SK-N-SH treated with all-trans-retinoic acid at 6 μM for 48 hours (cell line): ENCODE measurements around the gene MYNN.

Source experiments
- ARNTL ChIP-seq: fragments of 450-650 bp; formaldehyde crosslinking; IDR thresholded peaks from 2 replicates; pipeline ENCODE4 v1.5.0; 2020; ENCODE audit warnings: low read depth, mild to moderate bottlenecking, moderate library complexity, borderline replicate concordance
- BACH2 ChIP-seq: fragments of 250-450 bp; sonication (Bioruptor Pico); IDR thresholded peaks from 2 replicates; pipeline ENCODE4 v1.9.0; 2021; ENCODE audit warnings: mild to moderate bottlenecking, borderline replicate concordance
- CREB5 ChIP-seq: fragments of 250-450 bp; sonication (Bioruptor Pico); IDR thresholded peaks from 2 replicates; pipeline ENCODE4 v1.5.1; 2020; ENCODE audit warnings: low read depth, mild to moderate bottlenecking, moderate library complexity
- ESRRG ChIP-seq: fragments of 250-450 bp; sonication (Bioruptor Pico); IDR thresholded peaks from 2 replicates; pipeline ENCODE4 v1.6.1; 2021; ENCODE audit warnings: mild to moderate bottlenecking
- TOX ChIP-seq: fragments of 250-450 bp; sonication (Bioruptor Pico); IDR thresholded peaks from 2 replicates; pipeline ENCODE4 v1.8.0; 2021; ENCODE audit warnings: mild to moderate bottlenecking, moderate library complexity, borderline replicate concordance
- TSHZ2 ChIP-seq: fragments of 250-450 bp; sonication (Bioruptor Pico); IDR thresholded peaks from 2 replicates; pipeline ENCODE4 v1.5.0; 2020; ENCODE audit warnings: mild to moderate bottlenecking, moderate library complexity
- ZFP3 ChIP-seq: fragments of 250-450 bp; sonication (Bioruptor Pico); IDR thresholded peaks from 2 replicates; pipeline ENCODE4 v1.5.0; 2020; ENCODE audit warnings: mild to moderate bottlenecking, moderate library complexity
- ZNF70 ChIP-seq: fragments of 450-650 bp; formaldehyde crosslinking; IDR thresholded peaks from 2 replicates; pipeline ENCODE4 v1.5.0; 2020; ENCODE audit warnings: mild to moderate bottlenecking, moderate library complexity
- ZNF8 ChIP-seq: fragments of 450-650 bp; formaldehyde crosslinking; IDR thresholded peaks from 2 replicates; pipeline ENCODE4 v1.5.0; 2020; ENCODE audit warnings: mild to moderate bottlenecking, moderate library complexity

DNA sequence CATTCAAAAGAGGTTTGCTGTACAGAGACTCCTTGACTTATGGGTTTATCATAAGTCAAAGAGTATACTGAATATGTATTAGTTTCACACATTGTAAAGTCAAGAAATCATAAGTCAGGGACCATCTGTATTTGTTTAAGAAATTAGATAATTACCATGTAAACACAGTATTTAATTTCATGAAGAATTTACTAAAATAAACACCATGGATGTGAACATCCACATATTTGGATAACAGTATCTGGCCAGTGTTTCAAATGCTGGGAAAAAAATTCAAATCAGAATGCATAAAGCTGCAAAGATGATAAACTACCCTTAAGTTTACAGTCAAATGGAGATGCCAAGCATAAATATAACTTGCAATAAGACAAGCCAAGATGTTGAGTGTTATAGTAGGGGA is 17.0 kb downstream of the MYNN start:
- TF ChIP-seq BACH2 (no peak), CREB5 (CRISPR knock-in tag) (no peak), ESRRG (CRISPR knock-in tag) (no peak), ZFP3 (CRISPR knock-in tag) (no peak), TSHZ2 (CRISPR knock-in tag) (no peak), ZNF70 (CRISPR knock-in tag) (no peak), ARNTL (CRISPR knock-in tag) (no peak), ZNF8 (CRISPR knock-in tag) (no peak), TOX (no peak)
